SK-N-SH (cell line): ENCODE measurements around the gene SEZ6L. TPM values are rescaled to one million over a fixed set of nuclear protein-coding genes. Genes with fewer than 3 reads are reported as not detected.

Source experiments
- CTCF ChIA-PET: fragments of 300-600, 350-600 bp; formaldehyde crosslinking; extraction: SDS; loops from one replicate; lab custom pipeline; 2021; lab: Yijun Ruan, JAX
- POLR2A ChIA-PET: fragments of 350-600 bp; sonication (Branson Sonifier 250); formaldehyde crosslinking; extraction: SDS; loops from one replicate; lab custom pipeline; 2020; ENCODE audit warnings: antibody characterized with exemption, inconsistent platforms; lab: Yijun Ruan, JAX
- DNase-seq: peaks from one replicate; pipeline ENCODE4 v3.0.0; 2012
- H2AFZ ChIP-seq: fragments of 200-600 bp; sonication (generic); 2 replicates; pipeline ENCODE4 v1.8.1; 2016; ENCODE audit warnings: antibody characterized with exemption, mild to moderate bottlenecking, low read depth
- H3F3A ChIP-seq: fragments of 200-600 bp; sonication (generic); replicated peaks from 2 replicates; pipeline ENCODE3; 2016; ENCODE audit warnings: antibody characterized with exemption, mild to moderate bottlenecking; ENCODE audit not compliant: insufficient read depth
- H3K27ac ChIP-seq, 2 experiments: fragments of 200-500 bp in 1 of 2; fragments of 200-600 bp in 1 of 2; sonication (Bioruptor generic) in 1 of 2; sonication (generic), shearing (Covaris generic) in 1 of 2; 2 replicates each; pipeline versions ENCODE4 v1.5.1 to v1.6.1; 2014 to 2016; ENCODE audit warnings: low read depth in 2 of 2, inconsistent platforms in 1 of 2, low read length in 1 of 2, mild to moderate bottlenecking in 1 of 2, mixed read lengths in 1 of 2
- H3K27me3 ChIP-seq: fragments of 200-600 bp; sonication (generic), shearing (Covaris generic); 2 replicates; pipeline ENCODE4 v1.6.1; 2016; ENCODE audit warnings: mixed run types; ENCODE audit not compliant: insufficient read depth
- H3K36me3 ChIP-seq, 2 experiments: fragments of 200-500 bp in 1 of 2; fragments of 200-600 bp in 1 of 2; sonication (Bioruptor generic) in 1 of 2; sonication (generic) in 1 of 2; replicated peaks in 1 of 2; 2 replicates each; pipeline versions ENCODE3 to v1.5.1; 2014 to 2016; ENCODE audit warnings: low read length in 1 of 2, mild to moderate bottlenecking in 1 of 2; ENCODE audit not compliant: insufficient read depth in 2 of 2, control insufficient read depth in 1 of 2
- H3K4me1 ChIP-seq, 2 experiments: fragments of 200-500 bp in 1 of 2; fragments of 200-600 bp in 1 of 2; sonication (Bioruptor generic) in 1 of 2; sonication (generic), shearing (Covaris generic) in 1 of 2; 2 replicates each; pipeline versions ENCODE4 v1.5.1 to v1.6.1; 2014 to 2016; ENCODE audit warnings: low read depth in 1 of 2, low read length in 1 of 2, mixed run types in 1 of 2; ENCODE audit not compliant: insufficient read depth in 2 of 2, control insufficient read depth in 1 of 2
- H3K4me2 ChIP-seq: fragments of 200-600 bp; sonication (generic), shearing (Covaris generic); 2 replicates; pipeline ENCODE4 v1.6.1; 2017; ENCODE audit warnings: mixed run types
- H3K4me3 ChIP-seq, 2 experiments: fragments of 200-500 bp in 1 of 2; fragments of 200-600 bp in 1 of 2; sonication (Bioruptor generic) in 1 of 2; sonication (generic), shearing (Covaris generic) in 1 of 2; 2 replicates each; pipeline versions ENCODE4 v1.5.1 to v1.8.1; 2014 to 2016; ENCODE audit warnings: low read depth in 2 of 2, inconsistent platforms in 1 of 2, low read length in 1 of 2, mild to moderate bottlenecking in 1 of 2, mixed read lengths in 1 of 2, moderate library complexity in 1 of 2
- H3K79me2 ChIP-seq: fragments of 200-600 bp; sonication (generic); 2 replicates; pipeline ENCODE4 v1.8.1; 2017; ENCODE audit warnings: mild to moderate bottlenecking; ENCODE audit not compliant: insufficient read depth
- H3K9ac ChIP-seq: fragments of 200-600 bp; sonication (generic); 2 replicates; pipeline ENCODE4 v1.6.1; 2017; ENCODE audit warnings: mixed run types
- H3K9me2 ChIP-seq: fragments of 200-600 bp; sonication (generic); 2 replicates; pipeline ENCODE4 v1.6.1; 2017; ENCODE audit warnings: mixed run types
- H3K9me3 ChIP-seq: fragments of 200-600 bp; sonication (generic); 2 replicates; pipeline ENCODE4 v1.6.1; 2017; ENCODE audit warnings: mixed run types, mild to moderate bottlenecking, moderate library complexity
- H4K20me1 ChIP-seq: fragments of 200-600 bp; sonication (generic); 2 replicates; pipeline ENCODE4 v1.6.1; 2017; ENCODE audit warnings: mild to moderate bottlenecking, mixed run types; ENCODE audit not compliant: insufficient read depth
- CTCF ChIP-seq: fragments of 200-600 bp; sonication (generic); IDR thresholded peaks from 2 replicates; pipeline ENCODE4 v1.6.1; 2017; ENCODE audit warnings: antibody characterized with exemption, mild to moderate bottlenecking, moderate library complexity
- EZH2phosphoT487 ChIP-seq: fragments of 200-600 bp; sonication (generic); IDR thresholded peaks from 2 replicates; pipeline ENCODE4 v1.6.1; 2017; ENCODE audit warnings: low read depth, mixed run types, mild to moderate bottlenecking, antibody characterized with exemption, moderate library complexity, borderline replicate concordance
- FOSL2 ChIP-seq: IDR thresholded peaks from 2 replicates; pipeline ENCODE4 v1.4.0; 2012; ENCODE audit warnings: low read depth, mild to moderate bottlenecking, moderate library complexity, borderline replicate concordance
- FOXJ3 ChIP-seq: sonication (generic); formaldehyde crosslinking; IDR thresholded peaks from 2 replicates; pipeline ENCODE4 v1.5.1; 2020; ENCODE audit warnings: mild to moderate bottlenecking, missing genetic modification reagents
- FOXM1 ChIP-seq: IDR thresholded peaks from 2 replicates; pipeline ENCODE4 v1.4.0; 2012; ENCODE audit warnings: low read depth, mild to moderate bottlenecking
- GABPA ChIP-seq: IDR thresholded peaks from 2 replicates; pipeline ENCODE4 v1.4.0; 2012; ENCODE audit warnings: low read depth, mild to moderate bottlenecking
- IRF3 ChIP-seq: fragments of 150-350 bp; IDR thresholded peaks from 2 replicates; pipeline ENCODE4 v1.6.1; 2016; ENCODE audit warnings: mild to moderate bottlenecking, low read depth, low read length
- MAX ChIP-seq: IDR thresholded peaks from 2 replicates; pipeline ENCODE4 v1.4.0; 2012; ENCODE audit warnings: low read depth
- NRF1 ChIP-seq: IDR thresholded peaks from 2 replicates; pipeline ENCODE4 v1.6.1; 2012; ENCODE audit warnings: low read depth, mild to moderate bottlenecking, low read length
- PBX3 ChIP-seq: IDR thresholded peaks from 2 replicates; pipeline ENCODE4; 2012
- RAD21 ChIP-seq: IDR thresholded peaks from 2 replicates; pipeline ENCODE4 v1.6.1; 2012; ENCODE audit warnings: mild to moderate bottlenecking, low read length
- RCOR1 ChIP-seq: fragments of 150-350 bp; IDR thresholded peaks from 2 replicates; pipeline ENCODE4 v1.6.1; 2017; ENCODE audit warnings: antibody characterized with exemption, low read length
- RXRA ChIP-seq: IDR thresholded peaks from 2 replicates; pipeline ENCODE4 v1.4.0; 2012; ENCODE audit warnings: low read depth, mild to moderate bottlenecking, borderline replicate concordance
- SIN3A ChIP-seq: IDR thresholded peaks from 2 replicates; pipeline ENCODE4 v1.6.1; 2012; ENCODE audit warnings: low read depth, mild to moderate bottlenecking, low read length, moderate library complexity, borderline replicate concordance
- SMC3 ChIP-seq: IDR thresholded peaks from 2 replicates; pipeline ENCODE4 v1.6.1; 2012; ENCODE audit warnings: low read depth, low read length, improper control_type of control experiment
- TAF1 ChIP-seq: IDR thresholded peaks from 2 replicates; pipeline ENCODE4 v1.6.1; 2012; ENCODE audit warnings: low read depth, mild to moderate bottlenecking, low read length, moderate library complexity, borderline replicate concordance
- TEAD4 ChIP-seq: IDR thresholded peaks from 2 replicates; pipeline ENCODE4 v1.4.0; 2012; ENCODE audit warnings: mild to moderate bottlenecking, borderline replicate concordance; ENCODE audit not compliant: insufficient read depth
- USF2 ChIP-seq: fragments of 150-350 bp; IDR thresholded peaks from 2 replicates; pipeline ENCODE4 v1.6.1; 2017; ENCODE audit warnings: antibody characterized with exemption, low read length, low read depth, borderline replicate concordance
- ZBTB33 ChIP-seq: IDR thresholded peaks from 2 replicates; pipeline ENCODE4 v1.4.0; 2012; ENCODE audit warnings: low read depth, borderline replicate concordance
- WGBS: methylation state at CpG from one replicate; pipeline ENCODE4 v1.1.6; 2017; ENCODE audit warnings: low lambda C conversion rate; 5-methylcytosine and 5-hydroxymethylcytosine counted together
- polyA plus RNA-seq, 3 experiments: library from polyadenylated mRNA; depleted of rRNA; stranded (reverse); fragments of >200 nt; gene quantifications; 2 replicates each; pipeline ENCODE4 v1.2.3, GENCODE V29; 2012

Gene SEZ6L
- polyA plus RNA-seq, 1 of the 3 experiments (the other 2 are of a cell fraction), result 0.10 TPM

- H3K4me1 ChIP-seq, result peaks cover 0 to 4% of the 10 kb centered on the region in 2 experiments; a peak in 1 of 4 replicates
- no peaks in the 10 kb centered on the region for H3K9me3 ChIP-seq
- H3K9me2 ChIP-seq, result no peaks in the 10 kb centered on the region
- CTCF ChIA-PET, result interaction anchor here (0.8 to 3.0 kb wide), 3 partner anchors 10 to 227 kb away, joined by 3 to 15 read pairs (median 3); no protein-coding TSS in a partner anchor
- no peak overlapping the region for H3K4me3 ChIP-seq
- no peak overlapping the region for H2AFZ ChIP-seq
- H3K36me3 ChIP-seq, result no peaks in the 10 kb centered on the region
- no peaks in the 10 kb centered on the region for H3K79me2 ChIP-seq
- no peak for TF ChIP-seq EZH2phosphoT487
- no peak for TF ChIP-seq RCOR1
- TF ChIP-seq RXRA, result no peak
- no peak for TF ChIP-seq FOXJ3 (CRISPR knock-in tag)
- TF ChIP-seq NRF1, result no peak
- no peak for TF ChIP-seq GABPA
- TF ChIP-seq TEAD4, result no peak
- TF ChIP-seq RAD21, result no peak
- TF ChIP-seq FOXM1, result no peak
- TF ChIP-seq SIN3A, result no peak
- no peak for TF ChIP-seq USF2
- TF ChIP-seq PBX3, result no peak
- no peak for TF ChIP-seq MAX
- TF ChIP-seq SMC3, result no peak
- no peak for TF ChIP-seq TAF1
- H3K27ac ChIP-seq, result no peak overlapping the region
- no peaks in the 10 kb centered on the region for H3K27me3 ChIP-seq
- H3K9ac ChIP-seq, result no peak overlapping the region
- H4K20me1 ChIP-seq, result no peaks in the 10 kb centered on the region
- no peak for DNase-seq
- WGBS, result 16% methylated on average over 4 of the region's 4 CpGs
- H3F3A ChIP-seq, result no peaks in the 10 kb centered on the region
- no peak overlapping the region for H3K4me2 ChIP-seq
- POLR2A ChIA-PET, result no interaction called here
These were observed 41.7 kb upstream of the SEZ6L start for GRCh38 chr22:26127556-26127955.

GRCh38 chr22:26131589-26132154 is 37.6 kb upstream of the SEZ6L start:
- Histone ChIP-seq H4K20me1 (no peaks in the 10 kb centered on the region), H2AFZ (no peak overlapping the region), H3K79me2 (no peaks in the 10 kb centered on the region), H3K27me3 (no peaks in the 10 kb centered on the region), H3K9ac (no peak overlapping the region), H3K9me3 (no peaks in the 10 kb centered on the region), H3K4me1 (no peaks in the 10 kb centered on the region), H3F3A (no peaks in the 10 kb centered on the region), H3K27ac (no peak overlapping the region), H3K4me2 (no peak overlapping the region), H3K9me2 (no peaks in the 10 kb centered on the region), H3K4me3 (no peak overlapping the region), H3K36me3 (no peaks in the 10 kb centered on the region)
- CTCF ChIA-PET, result interaction anchor here (0.9 kb wide), 1 partner anchor 38 kb away, joined by 3 read pairs; the partner anchor contains the start of gene SEZ6L
- no peak for DNase-seq
- WGBS, result 33% methylated on average over 7 of the region's 10 CpGs
- POLR2A ChIA-PET, result no interaction called here
- no peak for TF ChIP-seq PBX3
- no peak for TF ChIP-seq IRF3
- no peak for TF ChIP-seq CTCF
- no peak for TF ChIP-seq ZBTB33
- no peak for TF ChIP-seq FOSL2
- no peak for TF ChIP-seq GABPA
